Uterus (tissue), 2 donors: ENCODE results near the gene GIT1.

Experiments
- POLR2A ChIP-seq, 2 donors: fragments of 450-650 bp; IDR thresholded peaks; one replicate each; pipeline ENCODE4 v1.6.1; 2016; ENCODE audit warnings: antibody characterized with exemption in 2 of 2, mild to moderate bottlenecking in 1 of 2, moderate library complexity in 1 of 2
- TF ChIP-seq, protein P1 (sequence below), 4 experiments: fragments of 200-600 bp in 2 of 4; fragments of 450-650 bp in 2 of 4; sonication (generic) in 2 of 4; IDR thresholded peaks; one replicate each; pipeline ENCODE4 v1.5.1; 2016 to 2019; ENCODE audit warnings: antibody characterized with exemption in 4 of 4, mild to moderate bottlenecking in 2 of 4, moderate library complexity in 1 of 4

DNA sequence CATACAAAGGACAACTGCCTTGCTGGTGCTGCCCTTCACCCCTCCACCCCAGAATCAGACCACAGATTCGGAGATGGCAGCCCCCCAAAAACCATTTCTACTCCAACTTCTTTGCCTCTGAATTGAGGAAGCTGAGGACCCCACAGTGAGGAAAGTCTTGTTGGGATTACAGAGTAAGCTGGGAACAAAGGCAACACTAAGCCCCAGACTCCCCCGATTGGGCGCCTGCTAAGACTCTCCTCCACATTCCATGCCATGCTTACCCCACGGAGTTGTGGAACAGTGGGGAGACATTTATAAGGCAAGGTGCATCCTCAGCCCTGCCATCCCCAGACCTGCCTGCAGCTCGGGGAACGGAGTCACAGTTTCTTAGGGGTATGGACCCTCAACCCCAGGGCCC is 1.9 kb downstream of the GIT1 start:
- TF ChIP-seq, protein P1, sequence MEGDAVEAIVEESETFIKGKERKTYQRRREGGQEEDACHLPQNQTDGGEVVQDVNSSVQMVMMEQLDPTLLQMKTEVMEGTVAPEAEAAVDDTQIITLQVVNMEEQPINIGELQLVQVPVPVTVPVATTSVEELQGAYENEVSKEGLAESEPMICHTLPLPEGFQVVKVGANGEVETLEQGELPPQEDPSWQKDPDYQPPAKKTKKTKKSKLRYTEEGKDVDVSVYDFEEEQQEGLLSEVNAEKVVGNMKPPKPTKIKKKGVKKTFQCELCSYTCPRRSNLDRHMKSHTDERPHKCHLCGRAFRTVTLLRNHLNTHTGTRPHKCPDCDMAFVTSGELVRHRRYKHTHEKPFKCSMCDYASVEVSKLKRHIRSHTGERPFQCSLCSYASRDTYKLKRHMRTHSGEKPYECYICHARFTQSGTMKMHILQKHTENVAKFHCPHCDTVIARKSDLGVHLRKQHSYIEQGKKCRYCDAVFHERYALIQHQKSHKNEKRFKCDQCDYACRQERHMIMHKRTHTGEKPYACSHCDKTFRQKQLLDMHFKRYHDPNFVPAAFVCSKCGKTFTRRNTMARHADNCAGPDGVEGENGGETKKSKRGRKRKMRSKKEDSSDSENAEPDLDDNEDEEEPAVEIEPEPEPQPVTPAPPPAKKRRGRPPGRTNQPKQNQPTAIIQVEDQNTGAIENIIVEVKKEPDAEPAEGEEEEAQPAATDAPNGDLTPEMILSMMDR (IDR thresholded peaks at IDR 0.05) = no peak
- TF ChIP-seq POLR2A (IDR thresholded peaks at IDR 0.05) = no peak
